Adrenal gland (tissue), 12 donors: ENCODE measurements around the gene FRMD8. TPM values are rescaled to one million over a fixed set of nuclear protein-coding genes. Genes with fewer than 3 reads are reported as not detected.
A peak's percentile ranks its signal among the peaks of the same experiment; 100 is the strongest.

Source experiments
- DNase-seq, 7 donors: peaks; one replicate each; pipeline ENCODE4 v3.0.0-alpha.2; 2019 to 2020
- H3K27ac ChIP-seq, 5 donors: fragments of 200-600 bp; sonication (generic) in 4 of 5; 1 replicate in 3 of 5; 2 replicates in 2 of 5; pipeline versions ENCODE4 v1.5.1 to v1.8.0; 2016 to 2020; ENCODE audit warnings: mild to moderate bottlenecking in 1 of 5
- H3K27me3 ChIP-seq: fragments of 200-600 bp; 2 replicates; pipeline ENCODE4 v1.8.0; 2021
- H3K36me3 ChIP-seq, 2 donors: fragments of 200-600 bp; replicated peaks in 1 of 2; 1 replicate in 1 of 2; 2 replicates in 1 of 2; pipeline versions ENCODE4 v1.5.1 to v1.8.0; 2018 to 2022
- H3K4me1 ChIP-seq, 2 donors: fragments of 200-600 bp; replicated peaks in 1 of 2; 1 replicate in 1 of 2; 2 replicates in 1 of 2; pipeline versions ENCODE4 v1.5.1 to v1.8.0; 2018 to 2021
- H3K4me3 ChIP-seq, 4 donors: fragments of 200-600 bp; sonication (generic) in 3 of 4; one replicate each; pipeline ENCODE4 v1.5.1; 2016 to 2018
- H3K9me3 ChIP-seq, 3 donors: fragments of 200-600 bp; sonication (generic) in 1 of 3; replicated peaks in 1 of 3; 1 replicate in 2 of 3; 2 replicates in 1 of 3; pipeline versions ENCODE4 v1.5.1 to v1.8.0; 2016 to 2021
- POLR2A ChIP-seq, 2 donors: fragments of 450-650 bp; IDR thresholded peaks; one replicate each; pipeline ENCODE4 v1.6.1; 2017; ENCODE audit warnings: antibody characterized with exemption in 2 of 2, mild to moderate bottlenecking in 2 of 2, moderate library complexity in 1 of 2
- WGBS, 4 donors: extraction: QIAGEN DNeasy Blood & Tissue Kit in 2 of 4; methylation state at CpG; one replicate each; pipeline versions ENCODE4 v1.1.5 to v1.1.7; 2013 to 2017; 5-methylcytosine and 5-hydroxymethylcytosine counted together
- intact Hi-C, 2 donors: fragments of 100-400 bp; cut with DNase I; formaldehyde crosslinking; loops; one replicate each; pipeline versions ENCODE4 v1.14.1 to v1.15.0; 2022 to 2023
- polyA plus RNA-seq, 3 donors: library from polyadenylated mRNA; stranded (reverse); fragments of 200-250 nt in 2 of 3; fragments of 350-450 nt in 1 of 3; fragmentation: Illumina TruSeq in 1 of 3; extraction: RNeasy Lipid Tissue Mini Kit (QIAGEN cat#74804) in 1 of 3; gene quantifications; one replicate each; pipeline ENCODE4 v1.2.3, GENCODE V29; 2013 to 2014
- total RNA-seq, 9 donors: library from RNA; depleted of rRNA in 4 of 9; stranded (reverse); fragments of >200 nt in 4 of 9; fragments of 120-200 nt in 1 of 9; fragmentation: NEBNext Ultra II Directional in 1 of 9; extraction: Animal tissue kit (Norgen Biotek cat#: 25700) in 1 of 9; gene quantifications; one replicate each; pipeline versions ENCODE4 v1.1.0 to v1.2.4, GENCODE V29; 2013 to 2023
- TF ChIP-seq, protein P1 (sequence below), 6 experiments: fragments of 450-650 bp in 4 of 6; fragments of 200-600 bp in 2 of 6; sonication (generic) in 1 of 6; IDR thresholded peaks; 1 replicate in 5 of 6; 2 replicates in 1 of 6; pipeline versions ENCODE4 v1.5.1 to v1.8.0; 2016 to 2021; ENCODE audit warnings: antibody characterized with exemption in 6 of 6, mild to moderate bottlenecking in 2 of 6, moderate library complexity in 1 of 6
- donor health status: healthy with polysubstance abuse.
- donor health status: Bipolar disorder and iron deficiency.
- donor health status: DM: yes; HTN: yes; CAD: no.
- donor health status: DM: no; HTN: no; CAD: no.
- donor health status: DM: no; HTN: no; CAD: no.
- donor health status: DM: yes; HTN: yes; CAD: no.

FRMD8 gene
- total and polyA plus RNA-seq, 12 donors: 5.3 to 52.1 (median 33.9) TPM

DNA sequence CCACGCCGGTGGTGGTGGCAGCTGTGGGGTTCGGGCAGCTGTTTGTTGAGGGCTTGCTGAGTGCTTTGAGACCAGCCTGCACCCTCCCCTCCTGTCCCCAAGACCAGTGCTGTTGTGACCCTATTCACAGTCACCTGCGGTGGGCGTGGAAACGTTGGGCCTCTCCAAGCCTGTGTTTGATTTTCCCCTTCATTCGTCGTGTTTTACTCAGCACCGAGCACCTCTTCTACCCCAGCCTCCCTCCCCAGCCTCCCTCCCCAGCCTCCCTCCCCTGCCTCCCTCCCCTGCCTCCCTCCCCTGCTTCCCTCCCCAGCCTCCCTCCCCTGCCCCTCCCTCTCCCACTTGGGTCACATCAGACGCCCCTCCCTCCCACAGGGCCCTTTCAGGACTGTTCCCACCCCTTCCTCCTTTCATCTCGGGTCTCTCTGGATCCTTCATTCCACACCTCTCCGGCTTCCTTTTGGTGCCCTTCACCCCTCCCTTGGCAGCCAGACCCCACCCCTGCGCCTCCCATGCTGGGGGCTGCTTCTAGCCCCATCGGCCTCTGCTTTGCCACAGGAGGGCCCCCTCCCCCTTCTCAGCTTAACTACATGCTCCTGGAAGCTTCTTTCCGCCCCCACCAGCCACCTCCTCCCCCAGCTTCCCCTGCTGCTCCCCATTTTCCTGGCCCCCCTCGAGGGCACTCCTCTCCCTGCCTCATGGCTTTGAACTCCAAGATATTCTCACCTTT is 14.8 kb downstream of the FRMD8 start:
- DNase-seq: no peak
- Histone ChIP-seq H3K27me3 (no peaks in the 10 kb centered on the region), H3K27ac (no peak overlapping the region), H3K36me3 (peaks cover 0 to 64% of the 10 kb centered on the region in 2 donors), H3K9me3 (no peaks in the 10 kb centered on the region), H3K4me3 (no peak overlapping the region), H3K4me1 (peaks cover 0 to 7% of the 10 kb centered on the region in 2 donors)
- intact Hi-C loops: no loop called here
- TF ChIP-seq, protein P1, sequence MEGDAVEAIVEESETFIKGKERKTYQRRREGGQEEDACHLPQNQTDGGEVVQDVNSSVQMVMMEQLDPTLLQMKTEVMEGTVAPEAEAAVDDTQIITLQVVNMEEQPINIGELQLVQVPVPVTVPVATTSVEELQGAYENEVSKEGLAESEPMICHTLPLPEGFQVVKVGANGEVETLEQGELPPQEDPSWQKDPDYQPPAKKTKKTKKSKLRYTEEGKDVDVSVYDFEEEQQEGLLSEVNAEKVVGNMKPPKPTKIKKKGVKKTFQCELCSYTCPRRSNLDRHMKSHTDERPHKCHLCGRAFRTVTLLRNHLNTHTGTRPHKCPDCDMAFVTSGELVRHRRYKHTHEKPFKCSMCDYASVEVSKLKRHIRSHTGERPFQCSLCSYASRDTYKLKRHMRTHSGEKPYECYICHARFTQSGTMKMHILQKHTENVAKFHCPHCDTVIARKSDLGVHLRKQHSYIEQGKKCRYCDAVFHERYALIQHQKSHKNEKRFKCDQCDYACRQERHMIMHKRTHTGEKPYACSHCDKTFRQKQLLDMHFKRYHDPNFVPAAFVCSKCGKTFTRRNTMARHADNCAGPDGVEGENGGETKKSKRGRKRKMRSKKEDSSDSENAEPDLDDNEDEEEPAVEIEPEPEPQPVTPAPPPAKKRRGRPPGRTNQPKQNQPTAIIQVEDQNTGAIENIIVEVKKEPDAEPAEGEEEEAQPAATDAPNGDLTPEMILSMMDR (IDR thresholded peaks at IDR 0.05): no peak
- no peak for TF ChIP-seq POLR2A (IDR thresholded peaks at IDR 0.05)
- WGBS, 4 donors: 78 to 85% (median 81%) methylated on average over 13 to 16 of the region's 16 CpGs

DNA sequence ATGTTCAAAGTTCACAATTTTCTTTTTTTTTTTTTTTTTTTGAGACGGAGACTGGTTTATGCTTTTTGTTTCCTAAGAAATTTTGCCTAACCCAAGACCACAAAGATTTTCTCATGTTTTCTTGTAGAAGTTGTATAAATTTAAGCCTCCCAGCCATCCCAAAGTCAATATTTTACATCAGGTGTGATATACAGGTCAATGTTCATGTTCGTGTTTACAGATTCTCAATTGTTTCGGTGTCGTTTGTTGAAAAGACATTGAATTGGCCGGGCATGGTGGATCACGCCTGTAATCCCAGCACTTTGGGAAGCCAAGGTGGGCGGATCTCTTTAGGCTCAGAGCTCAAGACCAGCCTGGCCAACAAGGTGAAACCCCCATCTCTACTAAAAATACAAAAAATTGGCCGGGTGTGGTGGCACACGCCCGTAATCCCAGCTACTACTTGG is 15.4 kb downstream of the FRMD8 start:
- Histone ChIP-seq H3K4me1 (peaks cover 0 to 7% of the 10 kb centered on the region in 2 donors), H3K9me3 (no peaks in the 10 kb centered on the region), H3K4me3 (no peak overlapping the region), H3K27me3 (no peaks in the 10 kb centered on the region), H3K27ac (no peak overlapping the region), H3K36me3 (peaks cover 0 to 64% of the 10 kb centered on the region in 2 donors)
- WGBS, 4 donors: 88 to 96% (median 92%) methylated on average over 10 of the region's 10 CpGs
- no peak for DNase-seq
- intact Hi-C loops: no loop called here
- TF ChIP-seq, protein P1 (IDR thresholded peaks at IDR 0.05): no peak
- TF ChIP-seq POLR2A (IDR thresholded peaks at IDR 0.05): no peak

DNA sequence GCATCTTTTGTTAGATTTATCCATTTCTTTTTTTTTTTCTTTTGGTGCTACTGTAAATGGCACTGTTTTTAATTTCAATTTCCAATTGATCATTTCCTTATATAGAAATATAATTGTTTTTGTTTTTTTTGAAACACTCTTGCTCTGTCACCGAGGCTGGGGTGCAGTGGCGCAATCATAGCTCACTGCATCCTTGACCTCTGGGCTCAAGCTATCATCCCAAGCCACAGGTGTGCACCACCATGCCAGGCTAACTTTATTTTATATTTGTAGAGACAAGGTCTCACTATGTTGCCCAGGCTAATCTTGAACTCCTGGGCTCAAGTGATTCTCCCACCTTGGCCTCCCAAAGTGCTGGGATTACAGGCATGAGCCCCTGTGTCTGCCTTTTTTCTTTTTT is 16.4 kb downstream of the FRMD8 start:
- H3K36me3 ChIP-seq: peaks cover 0 to 62% of the 10 kb centered on the region in 2 donors

DNA sequence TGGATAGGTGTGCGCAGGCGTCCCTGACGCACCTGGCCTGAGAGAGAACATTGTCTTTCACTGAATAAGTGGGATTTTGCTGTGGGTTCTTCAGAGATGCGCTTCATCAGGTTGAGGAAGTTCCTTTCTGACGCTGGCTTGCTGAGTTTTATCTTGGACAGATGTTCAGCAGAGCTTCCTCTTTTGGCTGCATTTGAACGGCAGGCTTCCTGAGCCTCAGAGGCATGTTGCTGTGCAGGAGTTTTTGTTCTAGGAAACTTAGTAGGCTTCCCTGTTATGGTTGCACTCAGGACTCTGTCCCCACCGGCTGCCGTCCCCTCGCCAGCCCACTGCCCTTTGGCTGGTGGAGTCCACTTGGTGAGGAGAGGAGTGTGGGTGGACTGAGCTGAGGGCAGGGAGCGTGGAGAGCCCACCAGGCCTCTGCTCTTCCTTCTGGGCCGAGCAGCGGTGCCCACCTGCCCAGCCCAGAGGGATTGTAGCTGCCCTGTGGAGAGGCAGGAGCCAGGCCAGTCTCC is 17.2 kb downstream of the FRMD8 start:
- H3K27me3 ChIP-seq: no peaks in the 10 kb centered on the region
- H3K36me3 ChIP-seq: peaks cover 0 to 60% of the 10 kb centered on the region in 2 donors
- no peak overlapping the region for H3K4me3 ChIP-seq
- no peaks in the 10 kb centered on the region for H3K9me3 ChIP-seq
- DNase-seq: peak in 1 of 7 donors; percentile 46
- peak overlapping the region in 3 of 5 donors; percentile 13 to 73 (median 59) for H3K27ac ChIP-seq
- WGBS, 4 donors: 62 to 78% (median 73%) methylated on average over 8 to 12 of the region's 12 CpGs
- intact Hi-C loops: no loop called here
- TF ChIP-seq, protein P1 (IDR thresholded peaks at IDR 0.05): no peak
- no peak for TF ChIP-seq POLR2A (IDR thresholded peaks at IDR 0.05)
- H3K4me1 ChIP-seq: peaks cover 0 to 7% of the 10 kb centered on the region in 2 donors

More for the DNA sequence above, 16.4 kb downstream of the FRMD8 start:
- no peak for TF ChIP-seq POLR2A (IDR thresholded peaks at IDR 0.05)
- TF ChIP-seq, protein P1 (IDR thresholded peaks at IDR 0.05): no peak
- H3K27ac ChIP-seq: no peak overlapping the region
- H3K4me3 ChIP-seq: no peak overlapping the region
- DNase-seq: no peak
- peaks cover 0 to 7% of the 10 kb centered on the region in 2 donors for H3K4me1 ChIP-seq
- 62 to 70% (median 67%) methylated on average over 2 of the region's 2 CpGs for WGBS, 4 donors
- no peaks in the 10 kb centered on the region for H3K27me3 ChIP-seq
- intact Hi-C loops: no loop called here
- no peaks in the 10 kb centered on the region for H3K9me3 ChIP-seq
